Hepatocyte (in vitro differentiated cells): ENCODE results near the gene ARL4A.

Experiments
- EZH2 ChIP-seq: fragments of 200-600 bp; sonication (generic); IDR thresholded peaks from 2 replicates; pipeline ENCODE4 v1.6.1; 2016; ENCODE audit warnings: antibody characterized with exemption, mild to moderate bottlenecking, borderline replicate concordance
- EZH2phosphoT487 ChIP-seq: fragments of 200-600 bp; sonication (generic); IDR thresholded peaks from one replicate; pipeline ENCODE4 v1.6.1; 2018; ENCODE audit warnings: antibody characterized with exemption, mild to moderate bottlenecking, low read depth, moderate library complexity; ENCODE audit not compliant: unreplicated experiment, severe bottlenecking
- TF ChIP-seq, protein P1 (sequence below): fragments of 200-600 bp; sonication (generic); IDR thresholded peaks from 2 replicates; pipeline ENCODE4 v1.5.1; 2016; ENCODE audit warnings: antibody characterized with exemption, mild to moderate bottlenecking; ENCODE audit not compliant: poor library complexity

DNA sequence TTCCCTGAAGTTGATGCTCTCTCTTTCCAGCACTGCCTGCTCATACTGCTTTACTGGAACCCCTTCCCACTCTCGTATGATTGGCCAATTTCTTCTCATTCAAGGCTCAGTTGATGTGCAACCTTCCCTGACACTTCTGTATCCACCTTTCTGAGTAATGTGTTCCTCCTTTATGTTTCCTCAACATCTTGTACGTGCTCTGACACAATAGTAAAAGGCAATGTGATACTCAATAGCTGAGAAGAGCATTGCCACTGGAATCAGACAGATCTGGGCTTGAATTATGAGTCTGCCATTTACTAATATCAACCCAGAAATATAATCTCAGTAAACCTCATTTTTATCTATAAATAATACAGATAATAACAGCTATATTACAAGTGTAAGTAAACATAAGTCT lies 34.7 kb downstream of the ARL4A start:
- TF ChIP-seq, protein P1, sequence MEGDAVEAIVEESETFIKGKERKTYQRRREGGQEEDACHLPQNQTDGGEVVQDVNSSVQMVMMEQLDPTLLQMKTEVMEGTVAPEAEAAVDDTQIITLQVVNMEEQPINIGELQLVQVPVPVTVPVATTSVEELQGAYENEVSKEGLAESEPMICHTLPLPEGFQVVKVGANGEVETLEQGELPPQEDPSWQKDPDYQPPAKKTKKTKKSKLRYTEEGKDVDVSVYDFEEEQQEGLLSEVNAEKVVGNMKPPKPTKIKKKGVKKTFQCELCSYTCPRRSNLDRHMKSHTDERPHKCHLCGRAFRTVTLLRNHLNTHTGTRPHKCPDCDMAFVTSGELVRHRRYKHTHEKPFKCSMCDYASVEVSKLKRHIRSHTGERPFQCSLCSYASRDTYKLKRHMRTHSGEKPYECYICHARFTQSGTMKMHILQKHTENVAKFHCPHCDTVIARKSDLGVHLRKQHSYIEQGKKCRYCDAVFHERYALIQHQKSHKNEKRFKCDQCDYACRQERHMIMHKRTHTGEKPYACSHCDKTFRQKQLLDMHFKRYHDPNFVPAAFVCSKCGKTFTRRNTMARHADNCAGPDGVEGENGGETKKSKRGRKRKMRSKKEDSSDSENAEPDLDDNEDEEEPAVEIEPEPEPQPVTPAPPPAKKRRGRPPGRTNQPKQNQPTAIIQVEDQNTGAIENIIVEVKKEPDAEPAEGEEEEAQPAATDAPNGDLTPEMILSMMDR: no peak
- TF ChIP-seq EZH2 (no peak), EZH2phosphoT487 (no peak)
